Left lung (tissue), 10 donors: ENCODE data around the gene FGF22. TPM values are rescaled to one million over a fixed set of nuclear protein-coding genes. Genes with fewer than 3 reads are reported as not detected.

Experiments used
- ATAC-seq: fragments of 200-7000 bp; cut with Tn5 transposase; one replicate; pipeline ENCODE4 v1.9.1; 2020; ENCODE audit warnings: moderate library complexity
- DNase-seq, 4 donors: peaks; one replicate each; pipeline ENCODE4 v3.0.0-alpha.2; 2013 to 2020
- H3K27ac ChIP-seq, 2 donors: fragments of 200-600 bp; sonication (generic) in 1 of 2; one replicate each; pipeline versions ENCODE4 v1.5.0 to v1.8.0; 2020 to 2021
- H3K27me3 ChIP-seq, 2 donors: fragments of 200-600 bp; sonication (generic) in 1 of 2; one replicate each; pipeline versions ENCODE4 v1.5.0 to v1.8.0; 2020 to 2021
- H3K36me3 ChIP-seq, 2 donors: fragments of 200-600 bp; sonication (generic) in 1 of 2; one replicate each; pipeline versions ENCODE4 v1.5.0 to v1.8.0; 2020 to 2021
- H3K4me1 ChIP-seq, 2 donors: fragments of 200-600 bp; one replicate each; pipeline ENCODE4 v1.8.0; 2021
- H3K4me3 ChIP-seq, 2 donors: fragments of 200-600 bp; sonication (generic) in 1 of 2; one replicate each; pipeline versions ENCODE4 v1.5.0 to v1.8.0; 2020 to 2021; ENCODE audit warnings: mild to moderate bottlenecking in 1 of 2
- H3K9me3 ChIP-seq, 2 donors: fragments of 200-600 bp; sonication (generic) in 1 of 2; one replicate each; pipeline versions ENCODE4 v1.5.0 to v1.8.0; 2020 to 2021
- intact Hi-C, 2 donors: fragments of 100-400 bp; cut with DNase I; formaldehyde crosslinking; loops; one replicate each; pipeline versions ENCODE4 v1.11.2 to v1.14.2; 2022
- polyA plus RNA-seq, 6 donors: library from polyadenylated mRNA; unstranded; fragments of 120-200 nt; gene quantifications; one replicate each; pipeline ENCODE4 v1.2.1, GENCODE V29; 2013; ENCODE audit not compliant: insufficient read length in 6 of 6
- total RNA-seq, 2 donors: library from RNA; stranded (reverse); fragmentation: NEBNext Ultra II Directional; extraction: Animal tissue kit (Norgen Biotek cat#: 25700); gene quantifications; one replicate each; pipeline ENCODE4 v1.2.1, GENCODE V29; 2021
- TF ChIP-seq, protein P1 (sequence below), 2 donors: fragments of 200-600 bp; sonication (generic) in 1 of 2; IDR thresholded peaks; one replicate each; pipeline versions ENCODE4 v1.5.0 to v1.8.0; 2021; ENCODE audit warnings: antibody characterized with exemption in 2 of 2
- donor health status: DM: no; HTN: yes; CAD: no.
- donor health status: DM: no; HTN: no; CAD: no.

FGF22 gene
- total and polyA plus RNA-seq, 8 donors, result 0.21 to 0.48 (median 0.30) TPM

DNA sequence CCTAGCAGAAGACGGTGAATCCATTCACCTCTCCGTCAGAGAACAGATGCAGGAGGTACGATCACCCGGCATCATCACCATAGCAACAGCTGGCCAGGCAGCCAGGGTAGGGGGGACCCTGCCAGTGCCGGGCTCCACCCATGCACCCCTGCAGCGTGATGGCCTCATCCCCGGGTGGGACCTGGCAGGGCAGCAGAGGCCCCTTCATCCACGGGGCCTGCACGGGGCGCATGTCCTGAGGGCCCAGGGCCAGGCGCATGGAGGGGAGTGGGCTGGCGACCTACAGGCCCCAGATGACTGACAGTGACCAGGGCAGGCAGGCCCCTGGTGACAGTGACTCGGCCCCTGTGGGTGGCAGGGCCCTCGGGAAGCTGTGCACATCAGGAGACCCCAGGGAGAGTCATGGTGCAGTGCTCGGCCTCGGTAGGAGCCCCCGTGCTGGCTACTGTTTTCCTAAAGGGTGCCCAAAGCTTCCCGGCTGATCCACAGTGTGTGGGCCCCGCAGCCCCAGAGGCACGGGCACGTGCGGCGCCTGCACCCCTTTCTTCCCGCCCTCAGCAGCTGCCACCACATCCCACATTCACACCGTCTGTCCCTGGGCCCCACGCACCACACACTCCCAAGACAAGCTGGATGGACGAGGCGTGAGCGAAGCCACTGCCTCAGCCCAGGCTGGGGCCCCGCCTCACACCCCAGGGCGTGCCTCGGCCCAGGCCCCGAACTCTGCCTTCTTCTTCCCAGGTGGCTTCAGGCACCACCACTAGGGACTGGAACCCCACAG is 18.6 kb downstream of the FGF22 start:
- no peaks in the 10 kb centered on the region for H3K27me3 ChIP-seq
- no peaks in the 10 kb centered on the region for H3K9me3 ChIP-seq
- H3K4me3 ChIP-seq, result no peak overlapping the region
- no peak for DNase-seq
- no peak for ATAC-seq
- intact Hi-C loops, result no loop called here
- peaks cover 0 to 46% of the 10 kb centered on the region in 2 donors for H3K36me3 ChIP-seq
- TF ChIP-seq, protein P1, sequence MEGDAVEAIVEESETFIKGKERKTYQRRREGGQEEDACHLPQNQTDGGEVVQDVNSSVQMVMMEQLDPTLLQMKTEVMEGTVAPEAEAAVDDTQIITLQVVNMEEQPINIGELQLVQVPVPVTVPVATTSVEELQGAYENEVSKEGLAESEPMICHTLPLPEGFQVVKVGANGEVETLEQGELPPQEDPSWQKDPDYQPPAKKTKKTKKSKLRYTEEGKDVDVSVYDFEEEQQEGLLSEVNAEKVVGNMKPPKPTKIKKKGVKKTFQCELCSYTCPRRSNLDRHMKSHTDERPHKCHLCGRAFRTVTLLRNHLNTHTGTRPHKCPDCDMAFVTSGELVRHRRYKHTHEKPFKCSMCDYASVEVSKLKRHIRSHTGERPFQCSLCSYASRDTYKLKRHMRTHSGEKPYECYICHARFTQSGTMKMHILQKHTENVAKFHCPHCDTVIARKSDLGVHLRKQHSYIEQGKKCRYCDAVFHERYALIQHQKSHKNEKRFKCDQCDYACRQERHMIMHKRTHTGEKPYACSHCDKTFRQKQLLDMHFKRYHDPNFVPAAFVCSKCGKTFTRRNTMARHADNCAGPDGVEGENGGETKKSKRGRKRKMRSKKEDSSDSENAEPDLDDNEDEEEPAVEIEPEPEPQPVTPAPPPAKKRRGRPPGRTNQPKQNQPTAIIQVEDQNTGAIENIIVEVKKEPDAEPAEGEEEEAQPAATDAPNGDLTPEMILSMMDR (IDR thresholded peaks at IDR 0.05), result no peak
- peaks cover 21 to 50% of the 10 kb centered on the region in 2 donors for H3K4me1 ChIP-seq
- H3K27ac ChIP-seq, result no peak overlapping the region

DNA sequence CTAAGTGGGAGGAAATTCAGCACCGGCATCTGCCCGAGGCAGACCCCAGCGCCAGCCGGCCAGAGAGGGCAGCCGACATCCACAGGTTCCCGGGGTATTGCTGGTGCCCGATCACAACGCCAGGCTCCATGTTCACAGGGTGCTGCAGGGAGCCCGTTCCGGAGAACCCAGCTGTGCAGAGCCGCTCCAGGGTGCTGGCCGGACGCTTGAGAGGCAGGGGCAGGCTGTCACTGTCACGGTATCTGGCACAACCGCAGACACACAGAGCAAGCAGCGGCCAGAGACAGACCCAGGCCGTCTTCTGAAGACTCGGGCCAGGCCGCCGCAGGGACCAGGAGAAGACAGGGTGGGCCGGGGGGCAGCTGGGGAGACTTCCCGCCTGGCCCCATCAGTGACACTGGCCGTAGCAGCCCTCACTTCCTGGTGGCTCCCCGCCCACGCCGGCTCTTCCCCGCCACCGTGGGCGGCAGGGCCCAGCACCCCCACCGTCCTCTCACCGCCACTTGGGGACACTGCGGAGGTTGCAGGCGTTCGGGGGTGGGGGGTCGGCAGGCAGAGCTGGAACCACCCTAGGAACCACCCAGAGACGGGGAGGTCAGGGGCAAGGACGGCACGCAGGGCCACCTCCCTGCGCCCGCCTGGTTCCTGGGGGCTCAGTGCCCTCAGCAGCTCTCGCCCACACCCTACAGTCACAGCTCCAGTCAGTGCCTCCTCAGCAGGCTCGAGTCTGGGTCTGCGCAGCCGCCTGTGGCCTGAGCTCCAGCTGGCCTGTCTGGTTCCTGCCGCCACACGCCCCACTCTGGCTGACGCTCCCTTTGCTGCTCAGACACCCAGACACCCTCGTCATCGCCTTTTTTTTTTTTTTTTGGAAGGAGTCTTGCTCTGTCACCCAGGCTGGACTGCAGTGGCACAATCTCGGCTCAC is 19.5 kb downstream of the FGF22 start:
- no peak overlapping the region for H3K4me3 ChIP-seq
- TF ChIP-seq, protein P1 (IDR thresholded peaks at IDR 0.05), result no peak
- H3K27me3 ChIP-seq, result no peaks in the 10 kb centered on the region
- peaks cover 28 to 59% of the 10 kb centered on the region in 2 donors for H3K4me1 ChIP-seq
- intact Hi-C loops, result no loop called here
- peak overlapping the region in 1 of 2 donors; percentile 48 for H3K27ac ChIP-seq
- peaks cover 0 to 37% of the 10 kb centered on the region in 2 donors for H3K36me3 ChIP-seq
- DNase-seq (no peak), ATAC-seq (no peak)
- no peaks in the 10 kb centered on the region for H3K9me3 ChIP-seq

DNA sequence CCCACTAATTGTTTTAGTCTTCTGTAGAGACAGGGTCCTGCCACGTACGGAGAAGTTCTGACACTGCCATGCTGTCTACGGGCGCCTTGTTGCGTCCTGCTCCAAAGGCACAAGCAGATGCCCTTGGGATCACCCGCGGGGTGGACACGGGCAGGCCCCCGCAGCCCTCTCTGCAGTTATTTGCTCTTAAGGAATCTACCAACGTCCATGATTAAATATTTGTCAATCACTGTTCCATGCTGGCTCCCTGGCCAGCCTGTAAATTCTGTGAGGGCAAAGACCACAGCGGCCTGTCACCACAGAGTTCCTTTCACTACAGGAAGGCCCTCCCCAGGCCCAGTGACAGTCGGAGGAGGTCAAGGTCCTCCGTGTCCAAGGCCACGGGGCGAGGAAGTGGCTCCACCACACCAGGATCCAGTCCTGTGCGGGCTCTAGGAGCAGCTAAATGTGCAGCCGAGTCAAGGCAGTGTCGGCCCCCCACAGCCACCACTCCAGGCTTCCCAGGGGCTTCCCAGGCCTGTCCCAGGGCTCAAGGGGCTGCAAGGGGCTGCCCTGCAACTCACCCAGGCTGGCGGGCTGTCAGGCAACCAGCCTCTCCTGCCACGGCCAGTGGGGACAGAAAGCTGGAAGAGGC is 21.2 kb downstream of the FGF22 start:
- H3K4me3 ChIP-seq, result peak overlapping the region; percentile 97 to 99
- no peak for ATAC-seq
- peaks cover 34 to 70% of the 10 kb centered on the region in 2 donors for H3K4me1 ChIP-seq
- H3K27me3 ChIP-seq, result no peaks in the 10 kb centered on the region
- DNase-seq, result no peak
- H3K36me3 ChIP-seq, result peaks cover 0 to 25% of the 10 kb centered on the region in 2 donors
- TF ChIP-seq, protein P1 (IDR thresholded peaks at IDR 0.05), result no peak
- no peaks in the 10 kb centered on the region for H3K9me3 ChIP-seq
- peak overlapping the region; percentile 83 to 92 for H3K27ac ChIP-seq
- intact Hi-C loops, result loop anchor here in 1 of 2 donors (10.0 kb wide), 1 partner anchor 74 kb away; no protein-coding TSS in a partner anchor

DNA sequence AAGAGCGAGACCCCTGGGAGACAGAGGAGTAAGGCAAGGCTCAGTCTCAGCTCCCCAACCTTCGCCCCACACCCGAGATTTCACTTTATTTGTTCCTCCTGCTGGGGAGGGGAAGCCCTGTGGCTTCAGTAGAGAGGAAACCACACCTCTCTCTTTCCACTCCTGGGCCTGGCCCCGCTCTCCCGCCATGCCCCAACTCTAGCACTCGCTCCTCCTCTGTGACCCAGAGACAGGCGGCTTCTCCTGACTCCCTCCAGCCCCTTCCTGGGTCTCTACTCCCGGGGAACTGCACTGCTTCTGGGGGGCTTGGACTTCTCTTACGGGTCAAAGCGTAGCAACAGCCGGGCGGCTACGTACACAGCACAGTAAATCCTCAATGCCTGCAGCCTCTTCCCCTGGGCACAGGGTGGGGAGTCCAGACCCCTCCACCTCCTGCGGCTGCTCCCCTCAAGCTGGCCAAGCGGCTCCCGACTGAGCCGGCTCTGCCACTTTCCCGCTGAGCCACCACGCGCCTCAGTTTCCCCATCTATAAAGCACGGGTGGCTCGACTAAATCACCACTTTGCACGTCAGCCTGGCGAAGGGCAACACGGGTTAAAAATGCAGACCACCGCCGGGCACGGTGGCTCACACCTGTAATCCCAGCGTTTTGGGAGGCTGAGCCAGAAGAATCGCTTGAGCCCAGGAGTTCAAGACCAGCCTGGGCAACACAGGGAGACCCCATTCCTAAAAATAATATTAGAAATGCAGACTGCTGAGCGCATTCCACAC is 21.9 kb downstream of the FGF22 start:
- TF ChIP-seq, protein P1 (IDR thresholded peaks at IDR 0.05), result no peak
- intact Hi-C loops, result loop anchor here in 1 of 2 donors (10.0 kb wide), 1 partner anchor 73 kb away; no protein-coding TSS in a partner anchor
- H3K27ac ChIP-seq, result peak overlapping the region; percentile 83 to 92
- DNase-seq (no peak), ATAC-seq (peak; percentile 12)
- peaks cover 0 to 24% of the 10 kb centered on the region in 2 donors for H3K36me3 ChIP-seq
- H3K4me1 ChIP-seq, result peaks cover 34 to 70% of the 10 kb centered on the region in 2 donors
- no peaks in the 10 kb centered on the region for H3K27me3 ChIP-seq
- H3K9me3 ChIP-seq, result no peaks in the 10 kb centered on the region
- H3K4me3 ChIP-seq, result peak overlapping the region; percentile 97 to 99
